IPS-18c (cell line): ENCODE data around the gene ADCY5.
"Not testable (repeated sequence)": the region's sequence is repeated elsewhere in the genome, so short reads cannot be mapped to it uniquely, and the experiment has no call there.

Experiments
- H3K4me3 ChIP-seq: 2 replicates; pipeline ENCODE4 v1.7.0; 2013; ENCODE audit warnings: low read depth, mild to moderate bottlenecking, low read length, moderate library complexity; ENCODE audit not compliant: insufficient read depth
- H3K9me3 ChIP-seq: one replicate; pipeline ENCODE4 v1.6.1; 2013; ENCODE audit warnings: mild to moderate bottlenecking, low read length, moderate library complexity; ENCODE audit not compliant: control insufficient read depth, insufficient read depth

ADCY5 gene

DNA sequence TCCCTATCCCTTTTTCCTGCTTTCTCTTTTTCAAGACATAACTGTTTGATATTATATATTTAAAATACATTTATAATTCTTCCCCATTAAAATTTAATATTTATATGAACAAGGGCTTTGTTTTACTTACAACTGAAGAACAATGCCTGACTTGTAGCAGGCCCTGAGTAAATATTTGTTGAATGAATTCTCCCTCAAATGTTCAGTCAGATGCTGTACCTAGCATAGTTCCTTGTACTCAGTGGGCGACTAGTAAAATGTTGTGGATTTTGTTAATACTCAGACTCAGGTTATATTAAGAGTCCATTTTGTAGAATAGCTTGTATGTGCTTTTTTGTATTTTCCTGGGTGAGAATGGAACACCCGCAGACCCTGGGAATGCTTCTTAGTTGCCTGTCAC lies 178.1 kb downstream of the ADCY5 start:
- no peaks in the 10 kb centered on the region for H3K9me3 ChIP-seq
- no peak overlapping the region for H3K4me3 ChIP-seq

DNA sequence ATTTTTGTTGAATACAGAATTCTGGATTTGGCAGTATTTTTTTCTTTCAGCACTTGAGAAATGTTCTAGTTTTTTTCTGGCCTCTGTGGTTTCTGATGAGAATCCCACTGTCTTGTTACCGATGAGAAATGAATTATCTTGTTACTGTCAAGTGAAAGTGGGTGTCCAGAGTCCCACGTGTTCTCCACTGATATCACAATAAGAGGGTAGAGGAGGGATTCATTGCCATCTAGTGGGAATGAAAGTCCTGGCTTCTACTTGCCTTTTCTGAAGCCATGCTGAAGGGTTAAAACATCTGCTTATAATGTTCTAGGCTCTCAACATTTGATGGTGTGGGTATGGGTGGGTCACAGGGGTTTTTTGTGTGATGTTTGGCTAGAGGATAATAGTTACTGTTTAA lies 181.1 kb downstream of the ADCY5 start:
- Histone ChIP-seq H3K4me3 (no peak overlapping the region), H3K9me3 (no peaks in the 10 kb centered on the region)

DNA sequence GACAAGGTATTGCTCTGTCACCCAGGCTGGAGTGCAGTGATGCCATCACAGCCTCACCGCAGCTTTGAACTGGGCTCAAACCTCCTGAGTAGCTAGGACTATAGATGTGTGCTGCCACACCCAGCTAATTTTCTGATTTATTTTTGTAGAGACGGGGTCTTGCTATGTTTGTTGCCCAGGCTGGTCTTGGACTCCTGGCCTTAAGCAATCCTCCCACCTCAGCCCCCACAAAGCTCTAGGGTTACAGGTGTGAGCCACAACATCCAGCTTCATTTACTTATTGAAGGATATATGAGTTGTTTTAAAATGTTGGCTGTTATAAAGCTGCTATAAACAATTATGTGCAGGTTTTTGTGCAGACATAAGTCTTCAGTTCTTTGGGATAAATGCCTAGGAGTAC lies 184.9 kb downstream of the ADCY5 start:
- H3K4me3 ChIP-seq, result no peak overlapping the region

GRCh38 chr3:123262868-123263267 lies 186.0 kb downstream of the ADCY5 start:
- Histone ChIP-seq H3K9me3 (no peaks in the 10 kb centered on the region), H3K4me3 (no peak overlapping the region)

More for the DNA sequence above, 184.9 kb downstream of the ADCY5 start:
- H3K9me3 ChIP-seq, result no peaks in the 10 kb centered on the region

GRCh38 chr3:123262226-123262625 lies 186.7 kb downstream of the ADCY5 start:
- H3K9me3 ChIP-seq, result no peaks in the 10 kb centered on the region
- no peak overlapping the region for H3K4me3 ChIP-seq

DNA sequence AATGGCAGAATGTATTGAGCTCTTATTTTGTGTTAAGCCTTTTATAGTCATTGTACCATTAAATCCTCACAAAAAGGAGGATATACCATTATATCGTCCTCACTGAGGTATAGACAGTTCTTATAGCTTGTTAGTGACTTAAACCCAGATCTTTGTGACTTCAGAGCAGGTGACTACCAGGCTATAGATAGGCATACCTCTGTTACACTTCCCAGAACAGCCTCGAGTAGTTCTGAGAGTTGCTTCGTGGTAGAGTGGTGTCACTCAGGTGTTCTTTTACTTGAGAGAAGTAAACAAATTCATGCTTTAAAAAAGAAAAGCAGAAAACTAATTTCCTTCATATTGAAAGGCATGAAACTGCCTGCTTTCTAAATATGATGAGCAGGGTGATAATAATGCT lies 187.2 kb downstream of the ADCY5 start:
- Histone ChIP-seq H3K9me3 (no peaks in the 10 kb centered on the region), H3K4me3 (no peak overlapping the region)

DNA sequence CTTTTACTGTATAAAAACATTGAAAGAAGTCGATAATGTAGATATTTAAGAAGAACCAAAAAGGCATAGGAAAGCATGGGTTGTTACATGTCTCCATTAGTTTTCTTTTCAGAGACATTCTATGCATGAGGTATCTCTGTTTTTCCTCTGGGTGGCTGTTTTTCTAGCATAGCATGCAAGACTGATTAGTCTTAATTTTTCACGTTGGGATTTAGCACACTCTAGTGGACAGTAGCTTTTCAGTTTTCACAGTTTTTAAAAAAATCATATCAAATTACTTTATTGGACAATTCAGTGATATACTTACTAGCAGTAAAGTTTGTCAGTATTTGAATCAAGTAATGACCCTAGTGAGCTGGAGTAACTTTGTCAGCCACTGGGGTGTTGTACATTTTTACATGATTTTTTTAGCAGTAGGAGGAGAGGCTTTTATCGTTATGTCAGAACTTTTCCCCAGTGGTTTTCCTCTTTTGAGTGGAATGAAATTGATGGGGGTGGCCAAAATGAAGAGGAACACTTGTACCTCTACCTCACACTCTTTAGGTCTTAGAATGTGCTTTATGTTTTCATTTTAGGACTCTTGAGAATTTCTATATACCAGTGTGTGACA lies 190.0 kb downstream of the ADCY5 start:
- no peak overlapping the region for H3K4me3 ChIP-seq
- no peaks in the 10 kb centered on the region for H3K9me3 ChIP-seq

GRCh38 chr3:123258359-123258758 lies 190.5 kb downstream of the ADCY5 start:
- no peaks in the 10 kb centered on the region for H3K9me3 ChIP-seq
- H3K4me3 ChIP-seq, result no peak overlapping the region

DNA sequence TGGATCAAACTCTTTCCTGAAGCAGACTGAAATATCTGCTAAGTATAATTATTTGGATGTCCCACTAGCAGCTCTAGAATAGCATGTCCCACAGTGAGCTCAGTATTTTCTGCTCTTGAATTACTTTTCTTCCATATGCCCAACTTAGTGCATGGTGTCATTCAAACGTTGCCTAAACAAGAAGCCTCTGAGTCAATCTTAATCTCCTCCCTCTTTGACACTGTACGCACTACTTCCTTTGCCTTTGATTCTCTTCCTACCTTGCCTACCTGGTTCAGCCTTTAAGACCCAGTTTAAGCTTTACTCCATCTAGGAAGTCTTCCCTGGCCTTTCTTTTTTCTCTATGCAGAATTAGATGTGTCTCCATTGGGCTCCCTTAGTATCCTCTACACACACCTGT lies 192.6 kb downstream of the ADCY5 start:
- Histone ChIP-seq H3K4me3 (no peak overlapping the region), H3K9me3 (no peaks in the 10 kb centered on the region)

DNA sequence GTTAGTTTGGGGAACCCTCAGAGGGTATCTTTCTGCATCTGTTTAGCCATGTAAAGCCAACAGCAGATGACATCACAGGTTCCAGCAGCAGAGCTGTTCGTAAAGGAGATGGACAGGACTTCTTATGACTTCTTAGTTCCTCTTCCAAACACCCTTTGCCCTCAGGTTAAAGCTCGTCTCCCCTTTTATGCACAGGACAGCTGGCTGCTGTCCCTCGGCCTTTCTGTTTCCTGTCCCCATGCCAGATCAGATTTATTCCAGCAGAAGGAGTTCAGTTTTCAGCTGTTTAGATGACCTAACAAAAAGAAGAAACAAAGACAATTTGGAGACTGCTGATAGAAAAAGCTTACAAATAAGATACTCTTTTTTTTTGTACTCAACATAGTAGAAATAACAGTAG lies 202.0 kb downstream of the ADCY5 start:
- Histone ChIP-seq H3K9me3 (no peaks in the 10 kb centered on the region), H3K4me3 (no peak overlapping the region)

GRCh38 chr3:123244128-123244527 lies 204.8 kb downstream of the ADCY5 start:
- Histone ChIP-seq H3K4me3 (no peak overlapping the region), H3K9me3 (no peaks in the 10 kb centered on the region)

DNA sequence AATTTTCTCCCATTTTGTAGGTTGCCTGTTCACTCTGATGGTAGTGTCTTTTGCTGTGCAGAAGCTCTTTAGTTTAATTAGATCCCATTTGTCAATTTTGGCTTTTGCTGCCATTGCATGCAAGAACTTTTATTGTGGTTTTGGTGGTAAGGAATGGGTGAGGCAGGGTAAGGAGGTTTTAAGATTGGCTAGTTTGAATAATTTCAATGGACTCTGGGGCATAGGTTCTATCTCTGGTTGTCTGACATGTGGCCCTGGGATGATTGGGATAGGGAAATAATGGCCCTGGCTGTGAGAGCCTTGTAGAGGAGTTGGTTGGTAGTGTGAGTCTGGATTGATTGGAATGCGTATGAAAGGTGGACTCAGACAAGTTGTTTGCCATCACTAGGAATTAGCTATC lies 209.1 kb downstream of the ADCY5 start:
- Histone ChIP-seq H3K9me3 (no peaks in the 10 kb centered on the region), H3K4me3 (no peak overlapping the region)

DNA sequence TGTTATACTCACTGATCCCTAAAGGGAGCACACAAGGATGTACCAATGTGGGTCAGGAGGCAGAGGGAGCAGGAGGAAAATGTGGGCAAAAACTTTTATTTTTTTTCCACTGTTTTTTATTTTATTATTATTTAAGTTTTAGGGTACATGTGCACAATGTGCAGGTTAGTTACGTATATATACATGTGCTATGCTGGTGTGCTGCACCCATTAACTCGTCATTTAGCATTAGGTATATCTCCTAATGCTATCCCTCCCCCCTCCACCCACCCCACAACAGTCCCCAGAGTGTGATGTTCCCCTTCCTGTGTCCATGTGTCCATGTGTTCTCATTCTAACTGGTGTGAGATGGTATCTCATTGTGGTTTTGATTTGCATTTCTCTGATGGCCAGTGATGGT lies 209.7 kb downstream of the ADCY5 start:
- not testable (repeated sequence) for H3K9me3 ChIP-seq, H3K4me3 ChIP-seq

DNA sequence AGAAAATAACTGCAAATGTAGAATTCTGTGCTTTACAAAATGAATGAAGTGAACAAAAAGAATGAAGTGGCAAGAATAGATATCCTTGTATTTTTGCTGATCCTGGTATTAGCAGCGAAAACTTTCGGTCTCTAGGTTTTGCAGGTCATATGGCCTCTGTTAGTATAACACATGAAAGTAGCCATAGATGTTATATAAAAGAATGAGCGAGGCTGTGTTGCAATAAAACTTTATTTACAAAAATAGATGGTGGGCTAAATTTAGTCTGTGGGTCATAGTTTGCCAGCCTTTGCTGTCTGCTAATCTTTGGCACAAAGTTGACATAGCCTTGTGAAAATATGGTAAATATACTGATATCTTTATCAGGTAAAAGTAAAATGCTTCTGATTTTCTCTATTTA lies 212.0 kb downstream of the ADCY5 start:
- Histone ChIP-seq H3K4me3 (no peak overlapping the region), H3K9me3 (no peaks in the 10 kb centered on the region)
